KMS-11 (cell line): Measurements from ENCODE around the gene PAPSS1.

ENCODE experiments used
- H2AFZ ChIP-seq: fragments of 200-600 bp; sonication (generic); 2 replicates; pipeline ENCODE4 v1.6.1; 2016; ENCODE audit warnings: antibody characterized with exemption, mixed run types, low read depth
- H3K27ac ChIP-seq: fragments of 200-600 bp; sonication (generic); 2 replicates; pipeline ENCODE4 v1.6.1; 2016; ENCODE audit warnings: mild to moderate bottlenecking, mixed run types
- H3K27me3 ChIP-seq: fragments of 200-600 bp; sonication (generic); 2 replicates; pipeline ENCODE4 v1.6.1; 2017; ENCODE audit warnings: mild to moderate bottlenecking, low read depth, mixed run types, moderate library complexity; ENCODE audit not compliant: insufficient read depth
- H3K36me3 ChIP-seq: fragments of 200-600 bp; sonication (generic); 2 replicates; pipeline ENCODE4 v1.6.1; 2017; ENCODE audit warnings: mild to moderate bottlenecking, mixed run types; ENCODE audit not compliant: insufficient read depth
- H3K4me1 ChIP-seq: fragments of 200-600 bp; sonication (generic); 2 replicates; pipeline ENCODE4 v1.6.1; 2016; ENCODE audit warnings: mild to moderate bottlenecking, low read depth, mixed run types; ENCODE audit not compliant: poor library complexity, severe bottlenecking
- H3K4me2 ChIP-seq: fragments of 200-600 bp; sonication (generic); 2 replicates; pipeline ENCODE4 v1.7.0; 2016; ENCODE audit warnings: mild to moderate bottlenecking, mixed run types
- H3K4me3 ChIP-seq: fragments of 200-600 bp; sonication (generic); IDR thresholded peaks from 2 replicates; pipeline ENCODE4 v1.6.1; 2017; ENCODE audit warnings: low read depth, low read length, mixed read lengths; ENCODE audit not compliant: insufficient read depth
- H3K79me2 ChIP-seq: fragments of 200-600 bp; sonication (generic); 2 replicates; pipeline ENCODE4 v1.6.1; 2016; ENCODE audit warnings: low read depth, mixed run types; ENCODE audit not compliant: insufficient read depth
- H3K9ac ChIP-seq: fragments of 200-600 bp; sonication (generic); 2 replicates; pipeline ENCODE4 v1.6.1; 2016; ENCODE audit warnings: mild to moderate bottlenecking, mixed run types
- H4K20me1 ChIP-seq: fragments of 200-600 bp; sonication (generic); 2 replicates; pipeline ENCODE4 v1.6.1; 2016; ENCODE audit warnings: mild to moderate bottlenecking, mixed run types; ENCODE audit not compliant: insufficient read depth
- CTCF ChIP-seq: fragments of 200-600 bp; sonication (generic); conservative IDR thresholded peaks from 2 replicates; pipeline ENCODE4 v1.6.1; 2017; ENCODE audit warnings: low read depth, mild to moderate bottlenecking, antibody characterized with exemption, low read length, moderate library complexity, mixed read lengths

PAPSS1 gene

GRCh38 chr4:107691378-107691777 lies 28.7 kb downstream of the PAPSS1 start:
- H4K20me1 ChIP-seq: no peaks in the 10 kb centered on the region
- no peak overlapping the region for H2AFZ ChIP-seq
- H3K27ac ChIP-seq: no peak overlapping the region
- no peak overlapping the region for H3K9ac ChIP-seq
- no peaks in the 10 kb centered on the region for H3K36me3 ChIP-seq
- H3K4me2 ChIP-seq: no peak overlapping the region
- no peaks in the 10 kb centered on the region for H3K27me3 ChIP-seq
- no peak for TF ChIP-seq CTCF
- H3K4me3 ChIP-seq: no peak overlapping the region
- no peaks in the 10 kb centered on the region for H3K79me2 ChIP-seq
- H3K4me1 ChIP-seq: no peaks in the 10 kb centered on the region

GRCh38 chr4:107689912-107690587 lies 30.0 kb downstream of the PAPSS1 start:
- Histone ChIP-seq H2AFZ (no peak overlapping the region), H3K9ac (no peak overlapping the region), H4K20me1 (no peaks in the 10 kb centered on the region), H3K36me3 (no peaks in the 10 kb centered on the region; the same call in 1 of the 2 replicates), H3K4me3 (no peak overlapping the region), H3K27ac (no peak overlapping the region), H3K79me2 (no peaks in the 10 kb centered on the region), H3K4me1 (no peaks in the 10 kb centered on the region), H3K4me2 (no peak overlapping the region), H3K27me3 (no peaks in the 10 kb centered on the region)
- TF ChIP-seq CTCF: no peak

GRCh38 chr4:107688421-107688820 lies 31.6 kb downstream of the PAPSS1 start:
- H2AFZ ChIP-seq: no peak overlapping the region
- H3K27ac ChIP-seq: no peak overlapping the region
- no peak overlapping the region for H3K4me2 ChIP-seq
- H4K20me1 ChIP-seq: no peaks in the 10 kb centered on the region
- H3K79me2 ChIP-seq: no peaks in the 10 kb centered on the region
- no peaks in the 10 kb centered on the region; the same call in 1 of the 2 replicates for H3K36me3 ChIP-seq
- no peaks in the 10 kb centered on the region for H3K4me1 ChIP-seq
- H3K9ac ChIP-seq: no peak overlapping the region
- no peak for TF ChIP-seq CTCF
- no peaks in the 10 kb centered on the region for H3K27me3 ChIP-seq
- no peak overlapping the region for H3K4me3 ChIP-seq

GRCh38 chr4:107685740-107686139 lies 34.3 kb downstream of the PAPSS1 start:
- Histone ChIP-seq H3K79me2 (no peaks in the 10 kb centered on the region), H2AFZ (no peak overlapping the region), H3K27me3 (no peaks in the 10 kb centered on the region), H4K20me1 (no peaks in the 10 kb centered on the region), H3K27ac (no peak overlapping the region), H3K4me2 (no peak overlapping the region), H3K9ac (no peak overlapping the region), H3K36me3 (no peaks in the 10 kb centered on the region; the same call in 1 of the 2 replicates), H3K4me1 (no peaks in the 10 kb centered on the region), H3K4me3 (no peak overlapping the region)
- no peak for TF ChIP-seq CTCF
